ENCODE data around the gene ZNF627. TPM values are rescaled to one million over a fixed set of nuclear protein-coding genes. Genes with fewer than 3 reads are reported as not detected.

ZNF627 gene
- total and polyA plus RNA-seq, 2 of the 8 experiments (the other 6 are each of a cell fraction or from before 2014, with no cell fraction given): 7.2 to 13.7 TPM

- TF ChIP-seq RXRA (IDR thresholded peaks at IDR 0.05; ENCODE audit: insufficient read depth, low read depth, low read length) (no peak), ASH2L (IDR thresholded peaks at IDR 0.05; ENCODE audit: low read length) (no peak), E2F6 (IDR thresholded peaks at IDR 0.05) (no peak), POLR2AphosphoS5 (IDR thresholded peaks at IDR 0.05; ENCODE audit: low read depth, low read length) (no peak), HDAC2 (IDR thresholded peaks at IDR 0.05; ENCODE audit: borderline replicate concordance in 1 of 2, low read depth in 2 of 2, low read length in 2 of 2) (no peak)
These were observed 45.6 kb downstream of the ZNF627 start (continued) for GRCh38 chr19:11642902-11643301.
